GM19372 (cell line): Measurements from ENCODE around the gene ADGRG1.

Experiments
- ATAC-seq: cut with Tn5 transposase; IDR thresholded peaks from one replicate; pipeline ENCODE4 v1.9.1; 2021; ENCODE audit warnings: mild to moderate bottlenecking, low read depth, moderate library complexity; ENCODE audit not compliant: unreplicated experiment

The ADGRG1 gene

GRCh38 chr16:57679767-57680482 is 51.5 kb downstream of the ADGRG1 start:
- ATAC-seq = no peak

- no peak for ATAC-seq
These were observed 52.5 kb downstream of the ADGRG1 start for GRCh38 chr16:57680842-57681375.

- ATAC-seq = no peak
These were observed 53.7 kb downstream of the ADGRG1 start for GRCh38 chr16:57681950-57682728.

GRCh38 chr16:57682809-57683635 is 54.6 kb downstream of the ADGRG1 start:
- no peak for ATAC-seq

GRCh38 chr16:57683636-57684545 is 55.5 kb downstream of the ADGRG1 start:
- no peak for ATAC-seq

GRCh38 chr16:57684626-57685358 is 56.4 kb downstream of the ADGRG1 start:
- no peak for ATAC-seq

- ATAC-seq = no peak
These were observed 57.2 kb downstream of the ADGRG1 start for GRCh38 chr16:57685633-57686032.

- no peak for ATAC-seq
These were observed 58.1 kb downstream of the ADGRG1 start for GRCh38 chr16:57686577-57686976.

GRCh38 chr16:57687363-57687929 is 59.0 kb downstream of the ADGRG1 start:
- no peak for ATAC-seq

GRCh38 chr16:57688487-57688986 is 60.1 kb downstream of the ADGRG1 start:
- no peak for ATAC-seq

GRCh38 chr16:57688987-57689761 is 60.7 kb downstream of the ADGRG1 start:
- no peak for ATAC-seq

GRCh38 chr16:57689762-57690558 is 61.5 kb downstream of the ADGRG1 start:
- ATAC-seq = no peak

GRCh38 chr16:57690782-57691471 is 62.5 kb downstream of the ADGRG1 start:
- ATAC-seq = no peak

- no peak for ATAC-seq
These were observed 64.2 kb downstream of the ADGRG1 start for GRCh38 chr16:57692636-57693035.

- no peak for ATAC-seq
These were observed 65.1 kb downstream of the ADGRG1 start for GRCh38 chr16:57693550-57693949.

GRCh38 chr16:57694231-57694724 is 65.8 kb downstream of the ADGRG1 start:
- no peak for ATAC-seq
